NCI-H187 (cell line): ENCODE results near the gene CAMTA2.

Source experiments
- DNase-seq, 2 experiments: peaks; one replicate each; lab custom pipeline; 2025; lab: John Stamatoyannopoulos, UW

Gene CAMTA2

DNA sequence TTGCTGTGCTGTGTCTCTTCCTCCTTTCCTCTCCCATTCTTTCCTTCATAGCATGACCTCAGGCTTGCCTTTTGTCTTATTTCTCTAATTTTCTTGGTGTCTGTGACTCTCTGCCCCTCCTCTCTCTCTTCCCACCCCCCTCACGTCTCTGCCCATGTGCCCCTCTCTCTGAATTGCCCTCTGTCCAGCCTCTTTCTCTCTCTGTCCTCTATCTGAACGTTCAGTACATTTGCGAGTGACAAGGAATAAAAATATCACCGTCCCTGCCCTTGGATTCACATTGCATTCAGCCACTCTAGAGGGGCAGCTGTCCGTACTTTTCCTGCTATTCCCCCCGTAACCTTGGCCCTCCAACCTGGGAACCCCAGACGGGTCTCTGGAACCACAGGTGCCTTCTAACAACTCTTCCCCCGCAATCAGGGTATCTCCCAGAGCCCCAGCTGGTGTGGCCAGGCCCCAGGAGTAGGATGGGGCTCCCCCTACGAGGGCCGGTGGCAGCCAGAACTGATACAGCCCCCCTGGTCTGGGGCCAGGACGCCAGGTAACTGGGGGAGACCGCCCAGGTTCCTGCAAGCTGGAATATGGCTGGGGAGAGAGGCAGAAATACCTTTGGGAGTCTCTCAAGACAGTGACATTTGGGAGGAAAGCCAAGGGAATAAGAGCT is 12.1 kb upstream of the CAMTA2 start:
- DNase-seq, result no peak

DNA sequence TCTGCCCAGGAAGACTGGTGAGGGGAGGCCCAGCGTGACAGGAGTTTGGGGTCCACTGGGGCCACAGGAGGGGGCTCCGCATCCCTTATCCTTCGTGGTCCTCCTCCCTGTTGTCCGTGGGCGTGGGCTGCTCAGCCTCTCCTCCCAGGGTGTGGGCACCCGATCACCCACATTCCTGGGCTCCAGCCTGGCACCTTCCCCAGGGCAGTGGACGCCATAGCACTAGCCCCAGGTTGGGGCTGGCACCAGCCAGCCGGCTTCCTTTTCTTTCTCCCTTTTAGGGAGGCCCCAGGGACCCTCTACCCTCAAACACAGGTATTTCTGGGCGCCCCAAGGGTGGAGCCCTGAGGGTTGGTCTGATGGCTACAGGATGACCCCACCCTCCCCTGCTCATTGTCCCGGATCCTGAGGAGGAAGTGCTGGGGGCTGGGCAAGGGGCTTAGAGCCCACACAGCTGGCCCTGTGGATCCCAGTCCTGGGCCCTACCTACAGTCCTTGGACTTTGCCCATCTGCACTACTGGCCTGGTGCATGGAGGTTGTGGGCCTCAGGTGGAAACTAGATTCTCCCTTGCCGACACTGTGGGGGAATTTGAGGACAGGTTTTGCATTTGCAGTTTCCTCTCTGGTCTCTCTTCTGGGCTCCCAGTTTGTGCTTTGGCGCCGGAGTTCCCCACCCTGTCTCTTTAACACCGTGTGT is 11.4 kb upstream of the CAMTA2 start:
- no peak for DNase-seq

DNA sequence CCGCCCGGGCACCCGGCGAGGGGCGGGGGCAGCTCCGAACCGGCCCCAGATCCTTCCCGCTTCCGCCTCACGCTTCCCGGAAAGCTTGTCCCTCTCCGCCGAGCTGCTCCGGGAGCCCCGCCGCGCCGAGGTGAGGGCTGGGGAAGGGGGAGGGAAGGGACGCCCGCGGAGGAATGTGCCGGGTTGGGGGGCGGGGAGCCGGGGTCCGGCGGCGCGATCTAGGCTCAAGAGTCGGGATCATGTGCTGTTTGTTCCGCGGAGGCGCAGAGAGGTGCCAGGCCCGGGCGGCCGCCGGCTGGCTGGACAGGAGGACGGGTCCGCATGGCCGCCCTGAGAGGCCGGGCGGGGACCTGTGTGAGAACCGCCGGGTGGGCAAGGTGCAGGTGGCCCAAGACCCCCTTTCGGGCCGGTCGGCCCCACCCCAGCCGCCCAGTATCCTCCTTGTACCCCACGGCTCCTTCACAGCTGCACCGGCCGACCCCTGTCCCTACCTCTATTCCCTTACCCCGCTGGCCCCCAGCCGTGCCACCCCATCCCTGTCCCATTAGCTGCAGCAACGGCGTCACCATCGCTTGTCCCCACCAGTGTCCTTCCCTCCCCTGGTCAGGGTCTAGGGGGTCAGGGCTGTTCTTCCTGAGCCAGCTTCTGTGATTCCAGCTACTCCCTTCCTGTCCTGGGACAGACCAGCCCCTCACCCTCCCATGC is 10.7 kb upstream of the CAMTA2 start:
- no peak for DNase-seq

DNA sequence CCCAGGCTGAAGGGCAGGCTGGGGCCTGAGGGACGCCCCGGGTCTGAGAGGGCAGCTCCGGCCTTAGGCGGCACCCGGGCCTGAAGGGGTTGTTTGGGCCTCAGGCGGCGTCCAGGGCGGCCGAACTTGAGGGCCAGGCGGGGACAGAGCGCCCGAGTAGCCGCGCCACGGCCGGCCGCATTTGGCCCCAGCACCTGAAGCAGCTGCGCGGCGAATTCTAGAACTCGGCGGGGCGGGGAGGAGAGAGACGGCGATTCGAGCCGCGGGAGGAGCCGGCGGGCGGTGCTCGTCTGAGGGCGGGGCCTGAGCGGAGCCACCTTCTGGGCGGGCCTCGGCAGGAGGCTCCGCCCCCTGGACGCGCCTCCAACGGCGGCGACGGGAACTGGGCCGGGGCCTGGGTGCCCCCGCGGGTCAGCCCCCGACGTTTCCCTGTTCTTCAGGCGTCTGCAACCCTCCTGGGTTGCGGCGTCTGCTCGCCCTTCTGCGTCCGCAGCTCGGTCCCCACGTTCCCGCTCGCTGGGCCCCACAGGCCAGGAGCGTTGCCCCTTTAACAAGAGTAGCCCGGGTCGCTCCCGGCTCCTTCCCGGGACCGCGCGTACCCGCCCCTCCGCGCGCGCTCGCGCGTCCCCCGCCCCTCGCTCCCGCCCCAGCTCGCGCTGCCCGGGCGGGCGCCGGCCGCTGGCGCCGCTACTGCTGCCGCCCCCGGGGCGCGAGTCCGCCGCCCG is 10.0 kb upstream of the CAMTA2 start, which contains the start of the genes INCA1 and KIF1C:
Gene INCA1 (minus strand): TSS at position 221 of the 725 bp plus-strand sequence. CDS start 3,085 bp downstream, outside the sequence.
Gene KIF1C (plus strand): TSS at position 649 of the 725 bp plus-strand sequence. CDS start 2,297 bp downstream, outside the sequence.
- peak; percentile 41 to 64 for DNase-seq

DNA sequence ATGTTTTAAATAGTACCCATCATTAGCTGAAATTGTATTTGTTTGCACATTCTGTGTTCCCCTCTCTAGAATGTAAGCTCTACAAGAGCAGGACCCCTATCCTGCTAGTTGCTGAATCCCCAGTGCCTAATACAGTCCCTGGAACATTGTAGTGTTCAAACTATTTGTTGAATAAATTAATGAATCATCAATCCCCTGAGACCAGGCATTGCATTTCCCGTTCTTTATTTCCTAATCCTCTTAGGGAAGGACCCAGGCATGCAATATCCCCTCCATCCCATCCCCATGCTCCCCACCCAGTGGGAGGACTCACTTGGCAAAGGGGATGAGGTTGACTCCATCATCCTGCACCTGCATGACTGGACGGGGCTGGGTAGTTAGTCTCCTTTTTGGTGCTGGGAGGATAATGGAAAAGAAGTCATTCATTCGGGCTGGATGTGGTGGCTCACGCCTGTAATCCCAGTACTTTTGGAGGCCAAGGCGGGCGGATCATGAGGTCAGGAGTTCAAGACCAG is 6.7 kb upstream of the CAMTA2 start:
- no peak for DNase-seq

DNA sequence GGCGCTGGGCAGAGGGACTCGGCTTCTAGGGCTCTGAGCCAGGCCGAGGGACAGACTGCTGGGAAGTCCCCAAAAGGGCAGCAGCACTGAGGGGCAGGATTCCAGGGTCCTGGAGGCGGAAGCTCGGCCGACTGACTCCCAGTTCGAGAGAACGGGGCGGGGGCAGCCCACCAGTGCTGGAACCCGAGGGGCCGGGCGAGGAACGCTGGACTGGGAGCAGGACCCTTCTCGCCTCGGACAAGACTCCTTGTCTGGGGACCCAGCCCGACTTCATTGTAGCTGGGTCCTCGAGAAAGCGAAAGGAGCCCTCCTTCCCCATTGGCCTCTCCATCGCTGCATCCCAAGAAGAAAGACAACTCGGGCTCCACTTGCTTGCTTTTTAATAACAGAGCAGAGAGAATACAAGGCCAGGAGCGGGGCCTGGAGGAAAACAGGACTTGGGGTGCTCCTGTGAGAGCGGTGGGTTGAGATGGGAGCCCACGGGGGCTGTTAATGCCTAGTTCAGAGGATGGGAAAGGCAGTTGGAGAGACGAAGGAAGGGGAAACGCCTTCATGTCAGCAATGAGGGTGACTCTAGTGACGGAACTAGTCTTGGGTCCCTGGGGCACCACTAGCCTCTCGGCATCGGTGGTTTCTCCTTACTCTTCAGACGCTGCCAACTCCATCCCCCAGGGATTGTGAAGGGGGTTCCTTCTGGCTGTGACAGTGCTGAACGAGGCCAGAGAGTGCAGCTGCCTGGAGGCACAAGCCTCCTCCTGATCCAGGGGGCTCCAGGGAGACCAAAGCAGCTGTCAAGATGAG is 492 bp upstream of the CAMTA2 start:
- DNase-seq, result no peak

DNA sequence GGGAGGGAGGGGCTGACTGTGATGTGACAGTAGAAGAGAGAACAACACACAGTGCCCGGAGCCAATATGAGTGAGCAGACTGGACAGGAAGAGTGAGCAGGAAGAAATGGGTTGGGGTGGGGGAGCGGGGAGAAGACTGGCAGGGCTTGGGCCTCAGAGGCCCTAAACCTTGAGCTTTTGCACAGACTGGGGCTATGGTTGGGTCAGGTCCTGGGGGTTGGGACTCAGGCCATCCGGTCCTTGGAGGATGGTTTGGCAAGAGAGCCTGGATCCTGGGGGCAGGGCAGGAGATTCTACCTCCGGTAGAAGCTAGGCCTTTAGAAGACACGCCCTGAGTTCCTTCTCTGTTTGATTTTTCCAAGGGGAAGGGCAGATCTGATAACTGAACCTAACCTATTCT is 1.1 kb downstream of the CAMTA2 start:
- DNase-seq, result no peak

DNA sequence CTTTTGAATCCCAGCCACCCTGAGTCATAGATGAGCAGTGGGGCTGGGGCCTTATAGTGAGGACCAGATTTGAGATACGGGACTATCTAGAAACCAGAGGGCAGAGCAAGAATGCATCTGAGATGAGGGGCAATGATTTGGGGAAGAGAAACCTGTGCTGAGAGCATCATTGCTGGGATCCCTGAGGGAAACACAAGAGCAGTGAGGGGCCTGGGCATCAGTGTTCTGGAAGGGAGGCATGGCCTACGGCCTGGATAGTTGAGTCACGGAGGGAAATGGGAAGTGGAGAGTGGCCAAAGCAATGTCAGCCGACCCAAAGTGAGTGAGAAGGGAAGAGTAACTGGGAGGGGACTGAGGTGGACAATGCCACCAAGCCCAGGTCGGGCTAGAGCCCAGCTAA is 5.2 kb downstream of the CAMTA2 start:
- DNase-seq, result no peak

DNA sequence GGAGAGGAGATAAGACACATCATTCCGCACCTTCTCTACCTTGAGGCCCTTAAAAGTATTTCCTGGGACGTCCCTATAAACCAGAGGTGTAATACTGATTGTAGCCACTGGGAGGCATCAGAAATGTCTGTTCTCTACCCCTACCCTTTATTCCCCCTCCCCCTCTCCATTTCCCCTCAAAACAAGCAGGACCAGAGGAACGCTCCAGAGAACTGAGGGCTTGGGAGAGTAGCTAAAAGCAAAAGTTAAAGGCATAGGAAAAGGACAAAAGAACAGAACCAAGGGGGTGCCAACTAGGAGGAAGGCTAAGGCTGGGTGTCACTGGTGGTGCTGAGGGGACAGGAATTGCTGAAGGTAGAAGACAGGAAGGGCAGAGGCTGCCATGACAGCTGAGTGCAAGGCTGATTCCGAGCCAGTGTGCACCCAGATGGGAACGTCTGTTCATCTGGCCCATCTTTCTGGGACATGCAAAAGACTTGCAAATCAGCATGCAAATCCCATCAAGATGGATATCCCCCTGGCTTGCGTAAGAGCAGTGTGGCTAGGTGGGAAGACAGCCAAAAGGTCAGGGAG is 6.7 kb downstream of the CAMTA2 start:
- DNase-seq, result no peak

DNA sequence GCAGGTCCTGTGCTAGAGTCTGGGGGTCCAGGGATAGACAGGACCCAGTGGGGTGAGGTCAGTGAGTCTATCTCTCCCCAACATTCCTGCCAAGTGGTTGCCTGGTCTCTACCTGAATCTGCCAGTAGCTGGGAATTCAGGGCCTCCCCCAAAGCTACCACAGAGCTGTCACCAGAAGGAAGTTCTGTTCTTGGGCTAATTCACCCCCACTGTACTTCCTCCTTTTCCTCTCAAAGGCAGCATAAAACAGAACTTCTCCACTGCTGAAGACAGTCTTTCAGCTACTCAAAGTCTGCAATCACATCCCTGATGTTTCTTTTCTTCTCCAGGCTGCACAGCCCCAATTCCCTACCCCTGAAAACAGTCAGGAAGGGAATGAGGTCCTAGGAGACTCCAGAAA is 8.7 kb downstream of the CAMTA2 start:
- no peak for DNase-seq

DNA sequence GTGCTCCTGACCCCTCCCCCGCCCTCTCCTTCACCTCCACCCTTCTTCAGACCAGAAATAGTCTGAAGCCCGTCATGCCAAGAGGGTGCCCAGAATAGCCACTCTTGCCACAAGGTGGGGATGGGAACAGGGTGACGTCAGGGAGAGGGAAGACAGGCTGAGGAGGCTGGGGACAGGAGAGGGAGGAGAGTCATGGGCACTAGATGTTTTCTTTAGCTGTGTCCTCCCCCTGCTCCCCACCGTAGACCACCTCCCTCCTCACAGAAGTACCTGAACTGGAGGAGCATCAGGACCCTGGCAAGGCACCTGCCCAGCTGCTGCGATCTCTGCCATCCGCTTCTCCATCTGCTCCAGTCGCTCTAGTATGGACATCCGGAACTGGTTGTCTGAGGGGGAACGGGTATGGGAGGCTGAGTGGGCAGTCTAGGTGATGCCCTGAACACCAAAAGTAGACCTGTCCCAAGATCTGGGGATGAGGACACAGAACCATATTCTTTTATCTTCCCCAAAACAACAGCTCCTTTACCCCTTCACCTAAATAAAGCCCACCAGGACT is 13.3 kb downstream of the CAMTA2 start:
- no peak for DNase-seq

DNA sequence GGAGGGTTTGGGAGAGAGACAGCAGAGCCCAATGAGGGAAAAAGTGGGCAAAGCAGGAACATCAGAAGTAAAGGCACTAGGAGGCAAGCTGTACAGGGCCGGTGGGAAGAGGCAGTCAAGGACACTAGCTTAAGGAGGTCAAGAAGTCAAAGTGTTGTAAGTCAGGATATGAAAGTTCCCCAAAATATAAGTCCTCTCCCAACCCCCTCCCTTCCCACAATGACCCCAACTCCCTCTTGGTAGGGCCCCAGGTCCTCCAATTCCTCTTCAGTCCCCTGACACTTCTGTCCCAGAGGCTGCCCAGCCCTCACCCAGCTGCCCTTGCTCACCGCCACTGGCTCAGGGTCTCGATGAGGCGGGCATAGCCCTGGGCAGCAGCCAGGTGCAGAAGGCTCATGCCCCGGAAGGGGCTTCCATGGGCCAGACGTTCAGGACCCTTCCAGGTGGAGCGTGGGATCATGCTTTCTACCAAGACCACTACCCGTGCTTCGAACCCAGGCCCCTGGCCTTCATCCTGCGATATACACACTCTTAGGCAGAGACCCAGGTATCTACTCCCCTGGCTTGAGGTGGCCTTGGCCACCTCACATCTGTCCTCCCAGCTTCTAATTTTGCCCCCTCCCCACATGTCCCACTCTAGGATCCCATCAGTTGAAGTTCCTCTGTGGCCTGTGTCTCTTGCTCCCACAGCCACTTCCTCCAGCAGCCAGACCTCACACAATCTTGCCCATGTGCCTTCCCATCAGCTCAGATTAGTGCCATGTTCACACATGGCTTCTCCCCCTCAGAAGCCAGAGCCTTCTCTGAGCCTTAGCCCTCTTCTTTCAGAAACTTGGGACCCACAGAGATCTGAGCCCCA is 14.0 kb downstream of the CAMTA2 start:
- DNase-seq, result no peak

DNA sequence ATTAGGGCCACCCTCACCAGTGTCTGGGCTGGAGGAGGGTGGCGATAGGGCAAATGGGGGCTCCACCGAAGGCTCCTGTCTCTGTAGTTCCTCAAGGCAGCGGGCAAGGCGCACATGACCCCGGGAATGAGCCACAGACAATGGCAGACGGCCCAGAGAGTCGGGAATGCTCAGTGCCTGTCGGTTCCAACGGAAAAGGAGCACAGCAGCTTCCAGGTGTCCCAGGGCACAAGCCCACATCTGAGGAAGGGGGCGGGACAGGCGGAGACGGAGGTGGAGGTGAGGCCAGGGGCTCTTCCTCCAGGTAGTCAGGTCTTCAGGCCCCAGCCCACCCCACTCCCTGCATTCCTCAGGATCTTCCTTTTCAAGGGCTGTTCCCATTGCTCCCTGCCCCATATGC is 14.7 kb downstream of the CAMTA2 start:
- no peak for DNase-seq

DNA sequence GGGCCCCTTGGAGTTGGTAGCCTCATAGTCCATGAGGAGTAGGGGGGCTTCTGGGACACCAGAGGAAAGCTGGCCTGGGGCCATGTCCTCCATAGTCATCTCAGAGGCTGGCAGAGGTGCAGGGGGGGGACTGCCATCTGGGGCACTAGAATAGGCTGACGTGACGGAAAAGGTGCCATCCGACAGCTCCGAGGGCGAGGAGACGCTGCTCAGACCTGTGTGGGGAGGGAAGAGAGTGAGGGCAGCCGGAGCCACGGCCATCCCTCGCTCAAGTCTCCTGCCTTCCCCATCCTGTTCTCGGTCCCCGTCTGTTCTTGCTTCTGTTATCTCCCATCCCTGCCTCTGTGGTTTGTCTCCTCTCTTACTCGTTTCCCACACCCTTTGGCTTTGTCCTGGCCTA is 15.2 kb downstream of the CAMTA2 start:
- no peak for DNase-seq

DNA sequence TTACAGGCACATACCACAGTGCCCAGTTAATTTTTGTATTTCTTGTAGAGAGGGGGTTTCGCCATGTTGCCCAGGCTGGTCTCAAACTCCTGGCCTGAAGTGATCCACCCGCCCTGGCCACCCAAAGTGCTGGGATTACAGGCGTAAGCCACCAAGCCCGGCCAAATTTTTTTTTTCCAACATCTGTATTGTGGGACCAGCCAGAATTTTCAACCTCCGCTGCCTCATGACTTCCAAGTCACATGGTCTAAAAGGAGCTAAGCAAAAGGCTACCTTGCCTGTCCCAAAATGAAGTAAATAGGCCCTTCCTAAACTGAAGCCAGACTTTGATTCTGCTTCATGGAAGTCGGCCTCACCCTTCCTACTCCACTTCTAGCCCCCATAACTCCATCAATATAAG is 15.6 kb downstream of the CAMTA2 start:
- no peak for DNase-seq

DNA sequence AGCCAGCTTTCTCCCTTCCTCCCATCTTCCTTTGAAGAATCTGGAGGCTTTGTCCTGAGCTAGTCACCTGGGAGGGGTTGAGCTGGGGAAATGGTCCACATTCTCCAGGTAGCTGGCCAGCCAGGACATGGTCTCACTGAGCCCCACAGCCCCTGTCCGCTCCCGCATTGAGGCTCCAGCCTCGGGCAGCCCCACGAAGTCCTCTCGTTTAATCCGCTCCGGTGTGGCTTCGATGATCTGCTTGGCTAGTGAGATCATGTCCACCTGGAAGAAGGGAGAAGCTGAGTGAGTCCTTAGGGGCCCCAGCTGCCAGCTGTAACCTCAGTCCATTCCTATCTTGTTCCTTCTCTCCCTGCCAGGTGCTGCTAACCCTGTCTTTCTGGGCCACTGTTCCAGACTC is 17.2 kb downstream of the CAMTA2 start:
- DNase-seq, result no peak

DNA sequence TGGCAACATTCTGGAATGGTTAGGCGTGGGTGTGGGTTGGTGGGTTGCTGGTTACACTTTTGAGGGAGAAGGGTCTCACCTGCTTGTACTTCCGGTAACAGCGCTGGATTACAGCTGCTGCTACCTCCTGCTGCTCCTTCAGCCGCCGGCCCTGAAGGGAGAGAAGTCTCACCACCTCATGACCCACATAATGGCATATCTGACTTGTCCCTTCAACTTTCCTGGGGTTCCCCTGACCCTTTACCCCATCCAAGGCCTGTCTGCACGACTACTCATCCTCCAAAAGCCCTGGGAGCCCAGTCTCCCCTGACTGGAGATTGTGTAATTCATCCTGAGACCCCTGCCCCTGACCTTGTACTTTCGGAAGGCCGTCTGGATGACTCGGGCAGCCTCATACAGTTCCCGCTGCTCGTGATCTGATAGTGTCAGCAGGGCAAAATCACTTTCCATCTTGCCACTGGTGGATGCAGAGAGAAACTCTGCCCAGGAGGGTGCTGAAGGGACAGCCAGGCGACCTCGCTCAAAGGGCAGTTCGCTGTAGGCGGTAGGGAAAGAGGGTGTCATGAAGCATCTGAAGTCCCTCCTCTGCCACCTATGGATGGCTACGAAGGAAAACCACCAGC is 17.8 kb downstream of the CAMTA2 start:
- DNase-seq, result no peak

DNA sequence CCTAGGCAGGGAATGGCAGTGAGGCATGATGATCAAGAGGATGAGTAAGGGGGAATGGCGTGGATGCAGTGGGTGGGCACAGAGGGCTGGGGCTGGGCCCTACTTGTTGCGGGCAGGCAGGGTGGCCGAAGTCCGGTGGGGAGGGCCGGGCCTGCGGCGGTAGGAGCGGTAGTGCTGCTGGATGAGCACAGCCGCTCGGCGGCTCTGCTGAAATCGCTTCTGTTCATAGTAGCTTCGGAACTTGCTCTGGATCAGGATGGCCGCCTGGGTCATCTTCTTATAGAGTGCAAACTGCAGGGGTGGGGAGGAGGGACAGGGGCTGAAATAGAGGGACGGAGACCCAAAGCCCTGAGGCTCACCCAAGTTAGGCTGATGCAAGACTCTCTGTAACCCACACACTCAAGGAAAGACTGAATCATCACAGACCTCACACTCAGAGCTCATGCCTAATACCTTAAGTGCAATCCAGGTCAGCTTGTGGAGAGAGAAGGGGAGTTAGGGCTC is 18.4 kb downstream of the CAMTA2 start:
- DNase-seq, result no peak

DNA sequence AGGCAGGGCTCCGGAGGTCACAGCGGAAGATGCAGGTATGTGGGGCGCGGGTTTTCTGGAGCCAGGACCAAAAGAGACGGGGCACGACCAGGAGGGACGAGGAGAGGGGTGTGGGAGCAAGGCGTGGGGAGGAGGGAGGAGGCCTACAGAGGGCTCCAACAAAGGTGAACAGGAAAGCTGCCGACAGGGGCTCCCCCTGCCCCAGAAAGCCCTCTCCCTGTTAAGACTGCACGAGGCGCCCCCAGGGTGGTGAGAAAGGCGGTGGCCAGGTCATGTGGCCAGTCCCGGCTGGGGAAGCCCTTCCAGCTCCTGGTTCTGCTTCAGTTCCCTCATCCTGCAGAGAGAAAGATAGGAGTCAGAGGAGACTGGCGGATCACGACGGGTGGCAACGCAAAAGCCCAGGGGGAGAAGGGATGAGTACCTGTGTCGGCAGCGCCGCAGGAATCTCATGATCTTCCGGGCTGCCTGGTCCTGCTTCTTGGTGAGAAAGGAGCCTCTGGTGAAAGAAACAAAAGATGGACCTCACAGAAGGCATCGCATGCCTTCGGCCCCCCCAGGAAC is 18.9 kb downstream of the CAMTA2 start:
- DNase-seq, result no peak
